ENCODE results near the gene RPL36A.

Gene RPL36A

GRCh38 chrX:101430457-101431078 is 39.8 kb downstream of the RPL36A start:
- Histone ChIP-seq H3K36me3 (ENCODE audit: insufficient read depth, low read length) (no peaks in the 10 kb centered on the region), H3K9ac (ENCODE audit: insufficient read length) (no peak overlapping the region), H3K9me3 (ENCODE audit: low read depth, low read length) (no peaks in the 10 kb centered on the region), H3K27ac (no peak overlapping the region), H3K4me3 (no peak overlapping the region)
- DNase-seq (ENCODE audit: low read depth, low spot score) = no peak
- no peak for TF ChIP-seq FOXP2 (optimal IDR thresholded peaks at IDR 0.05; ENCODE audit: control extremely low read depth, extremely low read length, insufficient read depth)
- TF ChIP-seq POLR2AphosphoS5 (IDR thresholded peaks at IDR 0.05; ENCODE audit: borderline replicate concordance, low read depth, low read length) = no peak
- no peak for TF ChIP-seq EZH2 (IDR thresholded peaks at IDR 0.05)

GRCh38 chrX:101442085-101442484 is 51.3 kb downstream of the RPL36A start:
- H3K4me3 ChIP-seq = no peak overlapping the region
- no peak overlapping the region for H3K27ac ChIP-seq
- TF ChIP-seq EZH2 (IDR thresholded peaks at IDR 0.05) (no peak), POLR2AphosphoS5 (IDR thresholded peaks at IDR 0.05; ENCODE audit: borderline replicate concordance, low read depth, low read length) (no peak), FOXP2 (optimal IDR thresholded peaks at IDR 0.05; ENCODE audit: control extremely low read depth, extremely low read length, insufficient read depth) (no peak)
- H3K9me3 ChIP-seq (ENCODE audit: low read depth, low read length) = no peaks in the 10 kb centered on the region
- H3K9ac ChIP-seq (ENCODE audit: insufficient read length) = no peak overlapping the region
- DNase-seq (ENCODE audit: low read depth, low spot score) = no peak
- H3K36me3 ChIP-seq (ENCODE audit: insufficient read depth, low read length) = no peaks in the 10 kb centered on the region

All from SK-N-MC (cell line).